Small intestine (tissue), 7 donors: Measurements from ENCODE around the gene ABHD1. TPM values are rescaled to one million over a fixed set of nuclear protein-coding genes. Genes with fewer than 3 reads are reported as not detected.
"Not testable (repeated sequence)": the region's sequence is repeated elsewhere in the genome, so short reads cannot be mapped to it uniquely, and the experiment has no call there.

Source experiments
- DNase-seq, 2 donors: peaks; one replicate each; pipeline versions ENCODE4 v3.0.0 to v3.0.0-alpha.2; 2013
- FAIRE-seq: peaks from 2 replicates; lab custom pipeline; 2012; peaks lifted over from hg19 to GRCh38; lab: Jason Lieb, UNC
- H3K27ac ChIP-seq, 3 donors: one replicate each; pipeline ENCODE4 v1.5.1; 2013; ENCODE audit warnings: low read length in 2 of 3, mild to moderate bottlenecking in 2 of 3, control low read depth in 1 of 3, inconsistent platforms in 1 of 3, low read depth in 1 of 3, moderate library complexity in 1 of 3
- H3K27me3 ChIP-seq, 3 donors: one replicate each; pipeline ENCODE4 v1.6.1; 2013; ENCODE audit warnings: low read length in 3 of 3, inconsistent platforms in 1 of 3; ENCODE audit not compliant: control insufficient read depth in 3 of 3, insufficient read depth in 3 of 3
- H3K36me3 ChIP-seq, 3 donors: one replicate each; pipeline ENCODE4 v1.6.1; 2013; ENCODE audit warnings: low read length in 3 of 3, inconsistent platforms in 1 of 3, low read depth in 1 of 3, mild to moderate bottlenecking in 1 of 3, moderate library complexity in 1 of 3; ENCODE audit not compliant: control insufficient read depth in 3 of 3, insufficient read depth in 2 of 3
- H3K4me1 ChIP-seq, 3 donors: one replicate each; pipeline ENCODE4 v1.6.1; 2013; ENCODE audit warnings: low read length in 2 of 3, inconsistent platforms in 1 of 3, low read depth in 1 of 3, mild to moderate bottlenecking in 1 of 3, moderate library complexity in 1 of 3; ENCODE audit not compliant: control insufficient read depth in 3 of 3, insufficient read depth in 2 of 3
- H3K4me3 ChIP-seq, 3 donors: one replicate each; pipeline ENCODE4 v1.5.1; 2013; ENCODE audit warnings: low read length in 3 of 3, control low read depth in 1 of 3, inconsistent platforms in 1 of 3, low read depth in 1 of 3, mild to moderate bottlenecking in 1 of 3, moderate library complexity in 1 of 3
- H3K9me3 ChIP-seq, 2 donors: one replicate each; pipeline ENCODE4 v1.6.1; 2013; ENCODE audit warnings: low read depth in 1 of 2, low read length in 1 of 2; ENCODE audit not compliant: control insufficient read depth in 2 of 2, insufficient read depth in 1 of 2
- WGBS, 3 donors: extraction: QIAGEN DNeasy Blood & Tissue Kit; methylation state at CpG; one replicate each; pipeline ENCODE4 v1.1.7; 2013; 5-methylcytosine and 5-hydroxymethylcytosine counted together
- polyA plus RNA-seq, 4 donors: library from polyadenylated mRNA; stranded (reverse) in 3 of 4; unstranded in 1 of 4; fragments of 200-250 nt in 3 of 4; fragments of 120-200 nt in 1 of 4; gene quantifications; one replicate each; pipeline versions ENCODE4 v1.2.1 to v1.2.3, GENCODE V29; 2013
- donor health status: healthy with polysubstance abuse.
- donor health status: control.
- donor health status: control.
- donor health status: Bipolar disorder and iron deficiency.
- donor health status: healthy.

Gene ABHD1
- polyA plus RNA-seq, 4 donors, result 0.25 to 1.1 TPM; not detected in 2

DNA sequence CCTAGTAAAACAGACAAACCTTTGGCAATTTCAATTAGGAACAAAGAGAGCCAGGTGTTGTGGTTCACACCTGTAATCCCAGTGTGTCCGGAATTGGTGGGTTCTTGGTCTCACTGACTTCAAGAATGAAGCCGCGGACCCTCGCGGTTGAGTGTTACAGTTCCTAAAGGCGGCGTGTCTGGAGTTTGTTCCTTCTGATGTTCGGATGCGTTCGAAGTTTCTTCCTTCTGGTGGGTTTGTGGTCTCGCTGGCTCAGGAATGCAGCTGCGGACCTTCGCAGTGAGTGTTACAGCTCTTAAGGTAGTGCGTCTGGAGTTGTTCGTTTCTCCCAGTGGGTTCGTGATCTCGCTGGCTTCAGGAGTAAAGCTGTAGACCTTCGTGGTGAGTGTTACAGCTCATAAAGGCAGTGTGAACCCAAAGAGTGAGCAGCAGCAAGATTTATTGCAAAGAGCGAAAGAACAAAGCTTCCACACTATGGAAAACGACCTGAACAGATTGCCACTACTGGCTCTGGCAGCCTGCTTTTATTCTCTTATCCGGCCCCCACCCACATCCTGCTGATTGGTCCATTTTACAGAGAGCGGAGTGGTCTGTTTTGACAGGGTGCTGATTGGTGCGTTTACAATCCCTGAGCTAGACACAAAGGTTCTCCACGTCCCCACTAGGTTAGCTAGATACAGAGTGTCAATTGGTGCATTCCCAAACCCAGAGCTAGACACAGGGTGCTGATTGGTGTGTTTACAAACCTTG is 12.8 kb upstream of the ABHD1 start:
- FAIRE-seq, DNase-seq, H3K27ac ChIP-seq, H3K9me3 ChIP-seq, H3K4me1 ChIP-seq, H3K36me3 ChIP-seq, H3K4me3 ChIP-seq, H3K27me3 ChIP-seq: not testable (repeated sequence)
- 82 to 87% (median 84%) methylated on average over 24 of the region's 24 CpGs for WGBS, 3 donors

DNA sequence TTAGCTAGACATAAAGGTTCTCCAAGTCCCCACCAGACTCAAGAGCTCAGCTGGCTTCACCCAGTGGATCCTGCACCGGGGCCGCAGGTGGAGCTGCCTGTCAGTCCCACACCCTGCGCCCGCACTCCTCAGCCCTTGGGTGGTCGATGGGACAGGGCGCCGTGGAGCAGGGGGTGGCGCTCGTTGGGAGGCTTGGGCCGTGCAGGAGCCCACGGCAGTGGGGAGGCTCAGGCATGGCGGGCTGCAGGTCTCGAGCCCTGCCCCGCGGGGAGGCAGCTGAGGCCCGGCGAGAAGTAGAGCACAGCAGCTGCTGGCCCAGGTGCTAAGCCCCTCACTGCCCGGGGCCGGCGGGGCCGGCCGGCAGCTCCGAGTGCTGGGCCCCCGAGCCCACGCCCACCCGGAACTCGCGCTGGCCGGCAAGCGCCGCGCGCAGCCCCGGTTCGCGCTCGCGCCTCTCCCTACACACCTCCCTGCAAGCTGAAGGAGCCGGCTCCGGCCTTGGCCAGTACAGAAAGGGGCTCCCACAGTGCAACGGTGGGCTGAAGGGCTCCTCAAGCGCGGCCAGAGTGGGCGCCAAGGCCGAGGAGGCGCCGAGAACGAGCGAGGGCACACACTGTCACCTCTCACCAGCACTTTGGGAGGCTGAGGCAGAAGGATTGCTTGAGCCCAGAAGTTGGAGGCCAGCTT is 12.1 kb upstream of the ABHD1 start:
- H3K4me1 ChIP-seq, H3K27ac ChIP-seq, H3K4me3 ChIP-seq, DNase-seq, H3K27me3 ChIP-seq, FAIRE-seq, H3K9me3 ChIP-seq, H3K36me3 ChIP-seq: not testable (repeated sequence)
- 91 to 95% (median 92%) methylated on average over 37 to 49 of the region's 49 CpGs for WGBS, 3 donors

DNA sequence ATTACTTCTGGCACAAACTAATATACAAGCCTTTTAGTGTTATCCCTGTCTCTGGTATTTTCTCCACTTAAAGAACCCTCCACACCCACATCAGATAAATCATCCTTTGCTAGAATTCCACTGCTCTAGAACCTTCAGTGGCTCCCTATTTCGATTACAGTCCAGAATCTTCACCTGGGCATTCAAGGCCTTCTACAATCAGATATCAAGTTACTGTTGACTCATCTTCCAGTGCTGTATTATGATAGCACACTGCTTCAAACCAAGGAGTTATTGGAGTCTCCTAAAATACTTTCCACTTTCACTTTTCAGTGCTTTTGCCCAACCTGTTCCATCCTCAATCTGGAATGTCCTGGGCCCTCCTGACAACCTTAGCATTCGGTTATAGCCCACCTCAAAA is 8.1 kb upstream of the ABHD1 start:
- peaks cover 0 to 23% (median 6%) of the 10 kb centered on the region in 3 donors for H3K27me3 ChIP-seq
- H3K27ac ChIP-seq, result no peak overlapping the region
- H3K4me1 ChIP-seq, result peaks cover 0 to 10% (median 0%) of the 10 kb centered on the region in 3 donors
- FAIRE-seq, result no peak
- H3K9me3 ChIP-seq, result no peaks in the 10 kb centered on the region
- 56 to 64% (median 60%) methylated on average over 2 of the region's 2 CpGs for WGBS, 3 donors
- no peak for DNase-seq
- H3K36me3 ChIP-seq, result no peaks in the 10 kb centered on the region
- H3K4me3 ChIP-seq, result no peak overlapping the region

DNA sequence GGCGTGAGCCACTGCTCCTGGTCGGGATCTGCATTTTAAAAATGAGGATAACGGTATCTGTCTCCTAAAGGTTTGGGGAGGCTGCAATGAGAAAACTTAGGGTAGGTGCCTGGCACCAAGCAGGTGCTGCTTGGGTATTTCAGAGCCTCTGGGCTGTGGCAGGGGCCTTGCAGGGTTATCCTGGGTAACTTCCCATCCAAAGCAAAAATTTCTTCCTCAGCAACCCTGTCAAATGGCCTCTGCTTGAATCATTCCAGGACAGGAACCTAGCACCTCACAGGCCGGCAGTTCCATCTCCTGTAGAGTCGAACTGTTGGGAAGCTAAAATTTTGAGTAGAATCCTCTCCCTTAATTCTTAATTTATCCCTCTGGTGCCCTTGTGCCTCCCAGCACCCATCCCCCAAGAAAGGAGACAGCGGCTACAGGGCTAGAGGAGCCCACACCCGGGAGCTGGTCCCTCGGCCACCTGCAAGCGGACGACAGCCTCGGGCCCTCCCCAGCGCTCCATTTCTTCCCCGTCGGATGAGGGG is 5.6 kb upstream of the ABHD1 start:
- no peaks in the 10 kb centered on the region for H3K36me3 ChIP-seq
- no peak for DNase-seq
- peak overlapping the region in 2 of 3 donors; percentile 38 to 42 for H3K4me3 ChIP-seq
- WGBS, 3 donors, result 29 to 41% (median 40%) methylated on average over 14 of the region's 14 CpGs
- H3K27me3 ChIP-seq, result peaks cover 0 to 34% (median 6%) of the 10 kb centered on the region in 3 donors
- H3K9me3 ChIP-seq, result no peaks in the 10 kb centered on the region
- no peak overlapping the region for H3K27ac ChIP-seq
- H3K4me1 ChIP-seq, result peaks cover 0 to 10% (median 0%) of the 10 kb centered on the region in 3 donors
- no peak for FAIRE-seq

DNA sequence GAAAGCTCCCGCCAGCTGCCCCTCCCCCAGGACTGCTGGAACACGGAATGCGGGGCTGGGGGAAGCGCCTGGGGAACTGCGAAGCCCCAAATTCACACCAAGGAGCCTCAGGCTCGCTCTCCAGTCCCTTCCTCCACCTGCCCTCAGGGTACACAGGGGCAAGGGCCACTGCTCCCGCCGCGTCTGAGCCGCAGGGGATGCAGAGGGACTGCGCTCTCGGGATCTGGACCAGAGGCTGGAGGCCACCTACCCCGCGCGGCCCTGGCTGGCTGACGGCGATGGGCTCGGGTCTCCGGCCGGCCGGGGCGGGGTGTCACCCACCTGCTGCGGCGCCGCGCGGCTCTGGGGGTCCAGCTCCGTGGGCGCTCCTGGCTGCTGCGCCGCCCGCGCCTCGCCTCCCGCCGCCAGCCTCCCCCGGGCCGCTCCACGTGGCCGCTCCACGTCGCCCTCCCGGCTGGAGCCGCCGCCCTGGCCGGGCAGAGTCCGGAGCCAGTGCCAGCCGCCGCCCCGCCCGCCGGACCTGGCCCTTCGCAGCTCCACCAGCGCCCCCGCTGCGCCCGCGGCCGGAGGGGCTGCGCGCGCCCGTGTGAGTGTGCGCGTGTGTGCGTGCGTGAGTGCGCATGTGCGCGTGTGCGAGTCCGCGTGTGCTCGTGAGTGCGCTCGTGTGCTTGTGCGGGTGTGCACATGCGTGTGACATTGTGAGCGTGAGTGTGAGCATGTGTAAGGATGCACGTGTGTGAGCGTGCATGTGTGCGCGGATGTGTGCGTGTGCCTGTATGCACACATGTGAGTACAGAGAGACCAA is 4.9 kb upstream of the ABHD1 start, which contains the start of gene CGREF1:
Gene CGREF1 (minus strand): TSS at position 604 of the 805 bp plus-strand sequence. CDS start 14,762 bp downstream, outside the sequence.
- peaks cover 0 to 10% (median 0%) of the 10 kb centered on the region in 3 donors for H3K4me1 ChIP-seq
- peak; percentile 54 to 68 for DNase-seq
- H3K36me3 ChIP-seq, result no peaks in the 10 kb centered on the region
- no peak for FAIRE-seq
- H3K9me3 ChIP-seq, result no peaks in the 10 kb centered on the region
- H3K27ac ChIP-seq, result no peak within 1 kb of the TSS
- 4 to 6% (median 4%) methylated on average over 49 to 84 of the region's 84 CpGs for WGBS, 3 donors
- peaks cover 0 to 35% (median 6%) of the 10 kb centered on the region in 3 donors for H3K27me3 ChIP-seq
- peak within 1 kb of the TSS in 2 of 3 donors; percentile 38 to 42 for H3K4me3 ChIP-seq

DNA sequence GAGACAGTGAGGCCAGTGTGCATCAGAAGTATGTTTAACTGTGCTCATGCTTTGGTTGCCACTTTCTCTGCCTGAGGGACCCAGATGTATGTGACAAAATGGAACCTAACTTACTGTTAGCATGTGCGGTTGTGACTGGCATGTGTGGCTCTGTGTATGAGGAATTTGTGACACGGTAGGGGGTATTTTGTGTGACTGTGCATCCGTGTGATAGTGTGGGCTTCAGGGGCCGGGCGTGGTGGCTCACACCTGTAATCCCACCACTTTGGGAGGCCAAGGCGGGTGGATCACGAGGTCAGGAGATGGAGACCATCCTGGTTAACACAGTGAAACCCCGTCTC is 4.3 kb upstream of the ABHD1 start:
- not testable (repeated sequence) for FAIRE-seq, H3K9me3 ChIP-seq, DNase-seq, H3K36me3 ChIP-seq, H3K27ac ChIP-seq
- H3K4me1 ChIP-seq, result peaks cover 0 to 15% (median 0%) of the 10 kb centered on the region in 3 donors
- WGBS, 3 donors, result 75 to 84% (median 76%) methylated on average over 8 of the region's 8 CpGs
- H3K4me3 ChIP-seq, result peak overlapping the region in 2 of 3 donors; percentile 6 to 42
- H3K27me3 ChIP-seq, result peaks cover 0 to 37% (median 6%) of the 10 kb centered on the region in 3 donors

DNA sequence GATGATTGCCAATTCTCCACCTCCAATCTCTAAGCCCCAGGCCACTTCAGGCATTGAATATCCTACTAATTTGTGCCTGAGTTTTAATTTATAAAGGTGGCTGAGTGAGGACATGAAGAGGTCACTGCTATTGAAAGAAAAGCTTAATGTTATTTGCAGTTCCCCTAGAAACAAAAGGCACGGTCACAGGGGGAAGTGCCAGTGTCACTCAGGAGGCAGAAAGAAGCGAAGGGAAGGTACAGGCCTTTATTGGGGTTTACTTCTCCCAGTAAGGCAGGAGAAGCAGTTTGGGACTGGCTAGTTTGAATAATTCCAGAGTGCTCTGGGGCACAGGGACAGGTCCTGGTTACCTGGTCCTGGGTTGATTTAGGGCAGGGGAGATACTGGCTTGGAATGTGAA is 1.7 kb upstream of the ABHD1 start:
- no peaks in the 10 kb centered on the region for H3K36me3 ChIP-seq
- no peak for FAIRE-seq
- 74 to 87% (median 84%) methylated on average over 2 of the region's 2 CpGs for WGBS, 3 donors

DNA sequence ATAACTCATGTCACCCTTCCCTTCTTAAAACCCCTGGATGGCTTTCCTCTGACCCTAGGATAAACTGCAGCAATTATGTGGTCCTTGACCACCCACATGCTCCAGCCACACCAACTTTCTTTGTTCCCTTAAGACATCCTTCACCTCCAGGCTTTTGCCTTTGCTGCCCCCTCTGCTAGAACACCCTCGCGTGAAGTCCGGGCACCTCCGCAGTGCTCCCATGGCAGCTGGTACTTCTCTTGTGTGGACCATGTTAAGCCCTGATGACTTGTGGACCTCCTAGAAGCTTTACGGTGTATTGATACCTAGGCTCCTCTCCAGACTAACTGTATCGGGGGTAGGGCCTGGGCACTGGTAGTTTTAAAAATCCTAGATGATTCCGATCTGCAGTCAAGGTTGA is 824 bp upstream of the ABHD1 start:
- Histone ChIP-seq H3K4me1 (peaks cover 0 to 21% (median 0%) of the 10 kb centered on the region in 3 donors), H3K4me3 (no peak overlapping the region), H3K9me3 (no peaks in the 10 kb centered on the region), H3K36me3 (no peaks in the 10 kb centered on the region), H3K27ac (no peak overlapping the region), H3K27me3 (peaks cover 0 to 34% (median 3%) of the 10 kb centered on the region in 3 donors)
- WGBS, 3 donors, result 89 to 98% (median 92%) methylated on average over 7 of the region's 7 CpGs
- no peak for DNase-seq
- no peak for FAIRE-seq

More for the DNA sequence above, 1.7 kb upstream of the ABHD1 start:
- no peak for DNase-seq
- no peaks in the 10 kb centered on the region for H3K9me3 ChIP-seq
- H3K4me3 ChIP-seq, result no peak overlapping the region
- H3K4me1 ChIP-seq, result peaks cover 0 to 21% (median 0%) of the 10 kb centered on the region in 3 donors
- H3K27me3 ChIP-seq, result peaks cover 0 to 37% (median 6%) of the 10 kb centered on the region in 3 donors
- no peak overlapping the region for H3K27ac ChIP-seq
